K562 (cell line): Measurements from ENCODE around the gene LGI4. TPM values are rescaled to one million over a fixed set of nuclear protein-coding genes. Genes with fewer than 3 reads are reported as not detected.

Source experiments
- ADNP ChIP-seq: fragments of 200-800 bp; sonication (Bioruptor generic); IDR thresholded peaks from 2 replicates; pipeline ENCODE4 v1.6.1; 2016; ENCODE audit warnings: missing genetic modification characterization, missing compliant biosample characterization
- CREM ChIP-seq: IDR thresholded peaks from 2 replicates; pipeline ENCODE4 v1.6.1; 2014; ENCODE audit warnings: antibody characterized with exemption, low read depth
- DNMT1 ChIP-seq: fragments of 450-650 bp; IDR thresholded peaks from 2 replicates; pipeline ENCODE4 v1.6.1; 2016; ENCODE audit warnings: antibody characterized with exemption, mild to moderate bottlenecking
- ETV5 ChIP-seq: sonication (generic); formaldehyde crosslinking; IDR thresholded peaks from 2 replicates; pipeline ENCODE4 v1.4.0; 2020; ENCODE audit warnings: low read depth, mild to moderate bottlenecking, missing genetic modification reagents
- KAT2B ChIP-seq: IDR thresholded peaks from one replicate; pipeline ENCODE4 v1.6.1; 2012; ENCODE audit warnings: low read depth, mild to moderate bottlenecking, control low read depth, inconsistent platforms, low read length, moderate library complexity
- MLX ChIP-seq, 2 experiments: fragments of 450-650 bp in 1 of 2; sonication (generic) in 1 of 2; formaldehyde crosslinking; conservative IDR thresholded peaks; 2 replicates each; pipeline versions ENCODE4 v1.4.0 to v1.8.1; 2020 to 2022; ENCODE audit warnings: mild to moderate bottlenecking in 1 of 2, missing genetic modification reagents in 1 of 2
- PTRF ChIP-seq: fragments of 450-650 bp; IDR thresholded peaks from 2 replicates; pipeline ENCODE4 v1.6.1; 2016; ENCODE audit warnings: mild to moderate bottlenecking, missing genetic modification characterization, missing compliant biosample characterization
- RBBP5 ChIP-seq: fragments of 200-600 bp; sonication (generic); IDR thresholded peaks from 2 replicates; pipeline ENCODE4 v1.6.1; 2012; ENCODE audit warnings: borderline replicate concordance, mild to moderate bottlenecking, low read length, control low read depth, inconsistent platforms; ENCODE audit not compliant: insufficient read depth, poor library complexity, severe bottlenecking
- SIRT6 ChIP-seq: IDR thresholded peaks from one replicate; pipeline ENCODE4 v1.6.1; 2012; ENCODE audit warnings: low read depth, mild to moderate bottlenecking, control low read depth, inconsistent platforms, low read length, moderate library complexity
- SMARCE1 ChIP-seq: fragments of 450-650 bp; IDR thresholded peaks from 2 replicates; pipeline ENCODE4 v1.7.1; 2016; ENCODE audit warnings: mild to moderate bottlenecking
- STAG1 ChIP-seq: sonication (generic); formaldehyde crosslinking; IDR thresholded peaks from 2 replicates; pipeline ENCODE4 v1.5.0; 2020; ENCODE audit warnings: missing genetic modification reagents, borderline replicate concordance
- TEAD1 ChIP-seq, 2 experiments: fragments of 450-650 bp in 1 of 2; sonication (generic) in 1 of 2; formaldehyde crosslinking; IDR thresholded peaks; 2 replicates each; pipeline versions ENCODE4 v1.4.0 to v1.8.0; 2020 to 2022; ENCODE audit warnings: mild to moderate bottlenecking in 2 of 2, missing genetic modification reagents in 1 of 2
- THRAP3 ChIP-seq: fragments of 450-650 bp; IDR thresholded peaks from 2 replicates; pipeline ENCODE4 v1.6.1; 2016; ENCODE audit warnings: mild to moderate bottlenecking, inconsistent platforms, borderline replicate concordance
- ZBED1 ChIP-seq: IDR thresholded peaks from 2 replicates; pipeline ENCODE4 v1.6.1; 2014
- ZBTB7A ChIP-seq: IDR thresholded peaks from 2 replicates; pipeline ENCODE4 v1.6.1; 2011; ENCODE audit warnings: low read depth, mild to moderate bottlenecking, low read length, moderate library complexity, borderline replicate concordance; ENCODE audit not compliant: control insufficient read depth
- ZNF12 ChIP-seq: sonication (generic); formaldehyde crosslinking; IDR thresholded peaks from 2 replicates; pipeline ENCODE4 v1.4.0; 2020; ENCODE audit warnings: mild to moderate bottlenecking, missing genetic modification reagents
- ZNF121 ChIP-seq: sonication (generic); formaldehyde crosslinking; conservative IDR thresholded peaks from 2 replicates; pipeline ENCODE4 v1.8.0; 2022; ENCODE audit warnings: missing genetic modification reagents
- ZNF165 ChIP-seq: fragments of 250-450 bp; sonication (Bioruptor Pico); IDR thresholded peaks from 2 replicates; pipeline ENCODE4 v1.4.0; 2020; ENCODE audit warnings: borderline replicate concordance
- ZNF23 ChIP-seq: fragments of 250-450 bp; sonication (Bioruptor Pico); IDR thresholded peaks from 2 replicates; pipeline ENCODE4 v1.4.0; 2020; ENCODE audit warnings: mild to moderate bottlenecking
- polyA plus RNA-seq, 8 experiments: library from polyadenylated mRNA; depleted of rRNA in 4 of 8; stranded (reverse) in 5 of 8; unstranded in 3 of 8; fragments of >200 nt; fragmentation: Nextera tagmentation in 2 of 8; fragmentation: Illumina TruSeq in 1 of 8; extraction: Ambion mirVana in 2 of 8; extraction: Trizol in 1 of 8; gene quantifications; 2 replicates each; pipeline versions ENCODE4 v1.2.1 to v1.2.3, GENCODE V29; 2011 to 2014; ENCODE audit warnings: inconsistent platforms in 1 of 8, missing spikeins in 1 of 8
- total RNA-seq, 7 experiments: library from RNA; depleted of rRNA in 6 of 7; stranded (reverse); fragments of >200 nt in 6 of 7; fragmentation: Illumina TruSeq in 2 of 7; extraction: Trizol in 2 of 7; gene quantifications; 2 replicates each; pipeline versions ENCODE4 v1.2.1 to v1.2.3, GENCODE V29; 2011 to 2021; ENCODE audit warnings: low replicate concordance in 1 of 7
- TF ChIP-seq, protein P1 (sequence below), 2 experiments: fragments of 450-650 bp; formaldehyde crosslinking in 1 of 2; IDR thresholded peaks; 2 replicates each; pipeline versions ENCODE4 v1.4.0 to v1.6.1; 2014 to 2020; ENCODE audit warnings: mild to moderate bottlenecking in 2 of 2, borderline replicate concordance in 1 of 2, low read depth in 1 of 2

The LGI4 gene
- total and polyA plus RNA-seq, 9 of the 15 experiments (the other 6 are each of a cell fraction or from before 2014, with no cell fraction given): 0.14 to 0.30 (median 0.24) TPM; not detected in 4

- TF ChIP-seq, protein P1, sequence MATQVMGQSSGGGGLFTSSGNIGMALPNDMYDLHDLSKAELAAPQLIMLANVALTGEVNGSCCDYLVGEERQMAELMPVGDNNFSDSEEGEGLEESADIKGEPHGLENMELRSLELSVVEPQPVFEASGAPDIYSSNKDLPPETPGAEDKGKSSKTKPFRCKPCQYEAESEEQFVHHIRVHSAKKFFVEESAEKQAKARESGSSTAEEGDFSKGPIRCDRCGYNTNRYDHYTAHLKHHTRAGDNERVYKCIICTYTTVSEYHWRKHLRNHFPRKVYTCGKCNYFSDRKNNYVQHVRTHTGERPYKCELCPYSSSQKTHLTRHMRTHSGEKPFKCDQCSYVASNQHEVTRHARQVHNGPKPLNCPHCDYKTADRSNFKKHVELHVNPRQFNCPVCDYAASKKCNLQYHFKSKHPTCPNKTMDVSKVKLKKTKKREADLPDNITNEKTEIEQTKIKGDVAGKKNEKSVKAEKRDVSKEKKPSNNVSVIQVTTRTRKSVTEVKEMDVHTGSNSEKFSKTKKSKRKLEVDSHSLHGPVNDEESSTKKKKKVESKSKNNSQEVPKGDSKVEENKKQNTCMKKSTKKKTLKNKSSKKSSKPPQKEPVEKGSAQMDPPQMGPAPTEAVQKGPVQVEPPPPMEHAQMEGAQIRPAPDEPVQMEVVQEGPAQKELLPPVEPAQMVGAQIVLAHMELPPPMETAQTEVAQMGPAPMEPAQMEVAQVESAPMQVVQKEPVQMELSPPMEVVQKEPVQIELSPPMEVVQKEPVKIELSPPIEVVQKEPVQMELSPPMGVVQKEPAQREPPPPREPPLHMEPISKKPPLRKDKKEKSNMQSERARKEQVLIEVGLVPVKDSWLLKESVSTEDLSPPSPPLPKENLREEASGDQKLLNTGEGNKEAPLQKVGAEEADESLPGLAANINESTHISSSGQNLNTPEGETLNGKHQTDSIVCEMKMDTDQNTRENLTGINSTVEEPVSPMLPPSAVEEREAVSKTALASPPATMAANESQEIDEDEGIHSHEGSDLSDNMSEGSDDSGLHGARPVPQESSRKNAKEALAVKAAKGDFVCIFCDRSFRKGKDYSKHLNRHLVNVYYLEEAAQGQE (IDR thresholded peaks at IDR 0.05; ENCODE audit: borderline replicate concordance): 0 out of 2 replicates have a peak, but pooled peaks have one; percentile 32
- TF ChIP-seq, protein P1 (CRISPR knock-in tag; IDR thresholded peaks at IDR 0.05; ENCODE audit: low read depth): no peak
- TF ChIP-seq ZBTB7A (no peak), ZNF23 (CRISPR knock-in tag) (no peak), MLX (CRISPR knock-in tag; conservative IDR thresholded peaks at IDR 0.05) (no peak), TEAD1 (CRISPR knock-in tag; IDR thresholded peaks at IDR 0.05) (no peak; a peak in 1 of 4 replicates), ETV5 (CRISPR knock-in tag) (no peak), CREM (0 out of 2 replicates have a peak, but pooled peaks have one; percentile 4), ZNF12 (CRISPR knock-in tag) (no peak), RBBP5 (no peak), KAT2B (no peak), ZBED1 (no peak), ADNP (no peak), ZNF165 (no peak), ZNF121 (no peak), THRAP3 (no peak), DNMT1 (no peak), STAG1 (peak; percentile 18), SMARCE1 (no peak), PTRF (tag) (no peak), SIRT6 (no peak)
Observed at GRCh38 chr19:35140962-35141836, 6.3 kb upstream of the LGI4 start (continued).
